Breast epithelium (tissue), 4 donors: ENCODE results near the gene FIS1. TPM values are rescaled to one million over a fixed set of nuclear protein-coding genes. Genes with fewer than 3 reads are reported as not detected.

Source experiments
- DNase-seq, 2 donors: peaks; one replicate each; pipeline ENCODE4 v3.0.0-alpha.2; 2019; ENCODE audit warnings: low spot score in 2 of 2
- H3K27ac ChIP-seq, 2 donors: fragments of 200-600 bp; sonication (generic) in 1 of 2; one replicate each; pipeline ENCODE4 v1.5.1; 2016 to 2019; ENCODE audit warnings: mild to moderate bottlenecking in 1 of 2
- H3K27me3 ChIP-seq, 2 donors: fragments of 200-600 bp; sonication (generic) in 1 of 2; one replicate each; pipeline versions ENCODE4 v1.5.1 to v1.6.0; 2017 to 2019; ENCODE audit warnings: control low read depth in 1 of 2, mild to moderate bottlenecking in 1 of 2
- H3K36me3 ChIP-seq: fragments of 200-600 bp; one replicate; pipeline ENCODE4 v1.5.1; 2019
- H3K4me1 ChIP-seq, 2 donors: fragments of 200-600 bp; sonication (generic); one replicate each; pipeline ENCODE4 v1.5.1; 2016 to 2019; ENCODE audit warnings: control low read depth in 1 of 2
- H3K4me3 ChIP-seq, 3 donors: fragments of 200-600 bp; sonication (generic); 1 replicate in 2 of 3; 2 replicates in 1 of 3; pipeline ENCODE4 v1.5.1; 2016 to 2019; ENCODE audit warnings: mild to moderate bottlenecking in 3 of 3, moderate library complexity in 2 of 3
- H3K9me3 ChIP-seq, 2 donors: fragments of 200-600 bp; sonication (generic) in 1 of 2; one replicate each; pipeline ENCODE4 v1.5.1; 2016 to 2019; ENCODE audit warnings: control low read depth in 1 of 2
- CTCF ChIP-seq, 3 donors: fragments of 450-650 bp; IDR thresholded peaks; one replicate each; pipeline ENCODE4 v1.5.1; 2016 to 2017; ENCODE audit warnings: antibody characterized with exemption in 3 of 3, mild to moderate bottlenecking in 3 of 3, moderate library complexity in 3 of 3
- POLR2A ChIP-seq: fragments of 450-650 bp; IDR thresholded peaks from one replicate; pipeline ENCODE4 v1.6.1; 2016; ENCODE audit warnings: antibody characterized with exemption, mild to moderate bottlenecking, moderate library complexity
- POLR2AphosphoS5 ChIP-seq, 3 donors: sonication (generic); formaldehyde crosslinking; IDR thresholded peaks; one replicate each; pipeline ENCODE4 v1.6.1; 2017; ENCODE audit warnings: antibody characterized with exemption in 3 of 3
- intact Hi-C: fragments of 100-400 bp; cut with DNase I; formaldehyde crosslinking; loops from one replicate; pipeline ENCODE4 v1.15.1; 2023; ENCODE audit warnings: low total_unique reads
- total RNA-seq, 3 donors: library from RNA; depleted of rRNA; stranded (reverse); fragments of >200 nt; gene quantifications; one replicate each; pipeline ENCODE4 v1.1.0, GENCODE V29; 2016

The FIS1 gene
- total RNA-seq, 3 donors from 2014 or later = 252 to 432 (median 278) TPM

- intact Hi-C loops = loop anchor here (5.0 kb wide), 1 partner anchor 942 kb away; no protein-coding TSS in a partner anchor
- peak overlapping the region in 1 of 2 donors; percentile 25 for H3K27ac ChIP-seq
- no peaks in the 10 kb centered on the region for H3K27me3 ChIP-seq
- H3K4me1 ChIP-seq = peaks cover 0 to 4% of the 10 kb centered on the region in 2 donors
- H3K4me3 ChIP-seq = peak overlapping the region in 1 of 3 donors; percentile 0
- H3K9me3 ChIP-seq = no peaks in the 10 kb centered on the region
- no peak for DNase-seq
- TF ChIP-seq POLR2A = no peak
- no peaks in the 10 kb centered on the region for H3K36me3 ChIP-seq
Observed at GRCh38 chr7:101235522-101235921, 9.4 kb downstream of the FIS1 start.

- DNase-seq = no peak
- H3K4me3 ChIP-seq = no peak overlapping the region
- intact Hi-C loops = loop anchor here (5.0 kb wide), 1 partner anchor 942 kb away; no protein-coding TSS in a partner anchor
- no peak for TF ChIP-seq POLR2A
- no peak for TF ChIP-seq CTCF (IDR thresholded peaks at IDR 0.05)
- TF ChIP-seq POLR2AphosphoS5 (IDR thresholded peaks at IDR 0.05) = no peak
- no peaks in the 10 kb centered on the region for H3K36me3 ChIP-seq
- no peaks in the 10 kb centered on the region for H3K27me3 ChIP-seq
- no peak overlapping the region for H3K27ac ChIP-seq
- H3K4me1 ChIP-seq = peaks cover 0 to 4% of the 10 kb centered on the region in 2 donors
- H3K9me3 ChIP-seq = no peaks in the 10 kb centered on the region
Observed at GRCh38 chr7:101235050-101235449, 9.8 kb downstream of the FIS1 start.

GRCh38 chr7:101234636-101235035 is 10.2 kb downstream of the FIS1 start:
- intact Hi-C loops = loop anchor here (5.0 kb wide), 1 partner anchor 943 kb away; no protein-coding TSS in a partner anchor
- no peaks in the 10 kb centered on the region for H3K36me3 ChIP-seq
- H3K27me3 ChIP-seq = no peaks in the 10 kb centered on the region
- DNase-seq = no peak
- H3K4me3 ChIP-seq = no peak overlapping the region
- H3K4me1 ChIP-seq = peaks cover 0 to 4% of the 10 kb centered on the region in 2 donors
- H3K27ac ChIP-seq = no peak overlapping the region
- H3K9me3 ChIP-seq = no peaks in the 10 kb centered on the region
- TF ChIP-seq POLR2AphosphoS5 (IDR thresholded peaks at IDR 0.05) (no peak), POLR2A (no peak)

DNA sequence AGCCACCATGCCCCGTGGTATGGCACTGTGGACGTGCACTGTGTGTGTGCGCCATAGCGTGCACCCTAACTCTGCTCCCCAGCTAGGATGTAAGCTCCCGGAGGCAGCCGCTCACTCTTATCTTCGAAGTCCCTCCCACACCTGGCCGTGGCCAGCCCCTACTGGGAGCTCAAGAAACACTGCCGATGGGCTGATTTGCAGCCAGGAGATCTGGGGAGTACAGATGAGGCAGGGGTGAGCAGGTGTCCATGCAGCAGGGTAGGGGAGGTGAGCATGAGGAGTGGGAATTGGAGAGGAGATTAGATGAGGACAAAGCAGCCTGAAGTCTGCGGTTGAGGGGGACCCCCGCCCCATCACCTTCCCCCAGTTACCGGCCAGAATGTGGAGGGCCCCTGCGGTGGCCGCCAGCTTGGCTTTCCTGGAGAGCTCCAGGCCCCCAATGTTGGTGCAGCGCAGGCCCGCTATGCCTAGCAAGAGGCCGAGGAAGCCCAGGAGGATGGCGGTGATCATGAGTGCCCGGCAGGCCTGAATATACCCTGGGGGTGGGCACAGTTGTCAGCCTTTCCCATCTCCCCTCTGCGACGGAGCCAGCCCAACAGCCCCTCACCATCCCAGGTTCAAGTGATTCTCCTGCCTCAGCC is 10.9 kb downstream of the FIS1 start:
- TF ChIP-seq POLR2AphosphoS5 (IDR thresholded peaks at IDR 0.05) (no peak), CTCF (IDR thresholded peaks at IDR 0.05) (no peak), POLR2A (no peak)
- no peak overlapping the region for H3K27ac ChIP-seq
- H3K4me3 ChIP-seq = no peak overlapping the region
- DNase-seq = no peak
- no peaks in the 10 kb centered on the region for H3K27me3 ChIP-seq
- peaks cover 0 to 4% of the 10 kb centered on the region in 2 donors for H3K4me1 ChIP-seq
- no peaks in the 10 kb centered on the region for H3K36me3 ChIP-seq
- no peaks in the 10 kb centered on the region for H3K9me3 ChIP-seq
- intact Hi-C loops = no loop called here

GRCh38 chr7:101232141-101232850 is 12.6 kb downstream of the FIS1 start:
- peak overlapping the region; percentile 75 to 79 for H3K27ac ChIP-seq
- H3K36me3 ChIP-seq = no peaks in the 10 kb centered on the region
- TF ChIP-seq CTCF (IDR thresholded peaks at IDR 0.05) = no peak
- TF ChIP-seq POLR2AphosphoS5 (IDR thresholded peaks at IDR 0.05) = no peak
- TF ChIP-seq POLR2A = no peak
- no peaks in the 10 kb centered on the region for H3K9me3 ChIP-seq
- DNase-seq = peak in 1 of 2 donors; percentile 59
- H3K4me1 ChIP-seq = no peaks in the 10 kb centered on the region
- H3K4me3 ChIP-seq = peak overlapping the region in 2 of 3 donors; percentile 58 to 67
- no peaks in the 10 kb centered on the region for H3K27me3 ChIP-seq
- intact Hi-C loops = no loop called here

DNA sequence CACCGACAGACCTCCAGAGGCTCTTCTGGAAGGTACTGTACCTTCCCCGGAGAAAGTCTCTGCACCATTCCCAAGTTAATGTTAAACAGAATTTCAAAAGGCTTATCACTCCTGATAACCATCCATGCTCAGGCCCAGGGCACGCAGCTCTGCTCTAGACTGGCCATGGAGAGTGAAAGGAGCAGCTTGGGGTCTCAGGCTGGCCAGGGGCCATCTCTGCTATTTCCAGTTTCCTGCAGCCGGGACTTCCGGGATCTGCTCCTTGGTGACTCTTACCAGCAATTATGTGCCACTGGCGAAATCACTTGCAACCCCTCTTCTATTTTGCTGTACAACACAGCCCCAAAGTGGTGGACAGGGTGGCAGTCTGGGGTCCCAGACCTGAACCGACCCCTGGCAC is 13.2 kb downstream of the FIS1 start:
- Histone ChIP-seq H3K27me3 (no peaks in the 10 kb centered on the region), H3K4me1 (no peaks in the 10 kb centered on the region), H3K9me3 (no peaks in the 10 kb centered on the region), H3K36me3 (no peaks in the 10 kb centered on the region), H3K27ac (peak overlapping the region; percentile 75 to 79), H3K4me3 (peak overlapping the region in 2 of 3 donors; percentile 58 to 67)
- DNase-seq = no peak
- intact Hi-C loops = no loop called here
- TF ChIP-seq POLR2AphosphoS5 (IDR thresholded peaks at IDR 0.05) = no peak
- no peak for TF ChIP-seq POLR2A
- no peak for TF ChIP-seq CTCF (IDR thresholded peaks at IDR 0.05)
